SK-N-SH treated with all-trans-retinoic acid at 6 μM for 48 hours (cell line): Measurements from ENCODE around the gene DNAJC22.

Experiments
- ARNTL ChIP-seq: fragments of 450-650 bp; formaldehyde crosslinking; IDR thresholded peaks from 2 replicates; pipeline ENCODE4 v1.5.0; 2020; ENCODE audit warnings: low read depth, mild to moderate bottlenecking, moderate library complexity, borderline replicate concordance
- BACH2 ChIP-seq: fragments of 250-450 bp; sonication (Bioruptor Pico); IDR thresholded peaks from 2 replicates; pipeline ENCODE4 v1.9.0; 2021; ENCODE audit warnings: mild to moderate bottlenecking, borderline replicate concordance
- CREB5 ChIP-seq: fragments of 250-450 bp; sonication (Bioruptor Pico); IDR thresholded peaks from 2 replicates; pipeline ENCODE4 v1.5.1; 2020; ENCODE audit warnings: low read depth, mild to moderate bottlenecking, moderate library complexity
- CSDC2 ChIP-seq: fragments of 250-450 bp; sonication (Bioruptor Pico); IDR thresholded peaks from 2 replicates; pipeline ENCODE4 v1.5.0; 2020; ENCODE audit warnings: mild to moderate bottlenecking, moderate library complexity
- CSRNP3 ChIP-seq: fragments of 250-450 bp; sonication (Bioruptor Pico); IDR thresholded peaks from 2 replicates; pipeline ENCODE4 v1.5.1; 2021; ENCODE audit warnings: mild to moderate bottlenecking, moderate library complexity
- ISL1 ChIP-seq: fragments of 250-450 bp; sonication (Bioruptor Pico); IDR thresholded peaks from 2 replicates; pipeline ENCODE4 v2.1.2; 2022; ENCODE audit warnings: mild to moderate bottlenecking, moderate library complexity
- PATZ1 ChIP-seq: fragments of 250-450 bp; sonication (Bioruptor Pico); IDR thresholded peaks from 2 replicates; pipeline ENCODE4 v1.8.0; 2020; ENCODE audit warnings: mild to moderate bottlenecking, moderate library complexity, borderline replicate concordance
- SNAI2 ChIP-seq: fragments of 250-450 bp; sonication (Bioruptor Pico); IDR thresholded peaks from 2 replicates; pipeline ENCODE4 v1.5.0; 2020; ENCODE audit warnings: mild to moderate bottlenecking, moderate library complexity
- TSHZ2 ChIP-seq: fragments of 250-450 bp; sonication (Bioruptor Pico); IDR thresholded peaks from 2 replicates; pipeline ENCODE4 v1.5.0; 2020; ENCODE audit warnings: mild to moderate bottlenecking, moderate library complexity
- ZFP30 ChIP-seq: fragments of 450-650 bp; formaldehyde crosslinking; IDR thresholded peaks from 2 replicates; pipeline ENCODE4 v1.5.0; 2022; ENCODE audit warnings: mild to moderate bottlenecking, moderate library complexity
- ZNF565 ChIP-seq: fragments of 450-650 bp; formaldehyde crosslinking; conservative IDR thresholded peaks from 2 replicates; pipeline ENCODE4 v1.5.0; 2020; ENCODE audit warnings: low read depth, mild to moderate bottlenecking, moderate library complexity

- TF ChIP-seq ARNTL (CRISPR knock-in tag): no peak
- no peak for TF ChIP-seq PATZ1
- no peak for TF ChIP-seq TSHZ2 (CRISPR knock-in tag)
- no peak for TF ChIP-seq ZFP30 (CRISPR knock-in tag)
- TF ChIP-seq ZNF565 (CRISPR knock-in tag): no peak
- no peak for TF ChIP-seq SNAI2 (CRISPR knock-in tag)
- no peak for TF ChIP-seq CREB5 (CRISPR knock-in tag)
- TF ChIP-seq CSDC2 (CRISPR knock-in tag): no peak
- TF ChIP-seq ISL1: no peak
- TF ChIP-seq BACH2 (CRISPR knock-in tag): no peak
- TF ChIP-seq CSRNP3 (CRISPR knock-in tag): no peak
Measured at GRCh38 chr12:49397000-49397399, 50.3 kb downstream of the DNAJC22 start.
